Suppressor macrophage treated with lipopolysaccharide for 1 hour (primary cell): ENCODE results near the gene CFB.
A peak's percentile ranks its signal among the peaks of the same experiment; 100 is the strongest.
"Not testable (repeated sequence)": the region's sequence is repeated elsewhere in the genome, so short reads cannot be mapped to it uniquely, and the experiment has no call there.

ENCODE experiments used
- DNase-seq, 3 donors: peaks; one replicate each; pipeline ENCODE4 v3.0.0-alpha.2; 2020 to 2022

CFB gene

DNA sequence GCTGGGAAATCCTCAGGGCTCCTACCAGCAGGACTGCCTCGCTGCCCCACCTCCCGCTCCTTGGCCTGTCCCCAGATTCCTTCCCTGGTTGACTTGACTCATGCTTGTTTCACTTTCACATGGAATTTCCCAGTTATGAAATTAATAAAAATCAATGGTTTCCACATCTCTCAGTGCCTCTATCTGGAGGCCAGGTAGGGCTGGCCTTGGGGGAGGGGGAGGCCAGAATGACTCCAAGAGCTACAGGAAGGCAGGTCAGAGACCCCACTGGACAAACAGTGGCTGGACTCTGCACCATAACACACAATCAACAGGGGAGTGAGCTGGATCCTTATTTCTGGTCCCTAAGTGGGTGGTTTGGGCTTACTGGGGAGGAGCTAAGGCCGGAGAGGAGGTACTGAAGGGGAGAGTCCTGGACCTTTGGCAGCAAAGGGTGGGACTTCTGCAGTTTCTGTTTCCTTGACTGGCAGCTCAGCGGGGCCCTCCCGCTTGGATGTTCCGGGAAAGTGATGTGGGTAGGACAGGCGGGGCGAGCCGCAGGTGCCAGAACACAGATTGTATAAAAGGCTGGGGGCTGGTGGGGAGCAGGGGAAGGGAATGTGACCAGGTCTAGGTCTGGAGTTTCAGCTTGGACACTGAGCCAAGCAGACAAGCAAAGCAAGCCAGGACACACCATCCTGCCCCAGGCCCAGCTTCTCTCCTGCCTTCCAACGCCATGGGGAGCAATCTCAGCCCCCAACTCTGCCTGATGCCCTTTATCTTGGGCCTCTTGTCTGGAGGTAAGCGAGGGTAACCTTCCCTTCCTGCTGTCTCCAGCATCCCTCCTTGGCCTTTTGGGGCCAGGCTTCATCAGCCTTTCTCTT, at the start of gene CFB:
CFB (plus strand) TSS at position 589 of the 863 bp plus-strand sequence; CDS start at position 716, 127 bp downstream.
- peak; percentile 86 to 92 (median 90) for DNase-seq

DNA sequence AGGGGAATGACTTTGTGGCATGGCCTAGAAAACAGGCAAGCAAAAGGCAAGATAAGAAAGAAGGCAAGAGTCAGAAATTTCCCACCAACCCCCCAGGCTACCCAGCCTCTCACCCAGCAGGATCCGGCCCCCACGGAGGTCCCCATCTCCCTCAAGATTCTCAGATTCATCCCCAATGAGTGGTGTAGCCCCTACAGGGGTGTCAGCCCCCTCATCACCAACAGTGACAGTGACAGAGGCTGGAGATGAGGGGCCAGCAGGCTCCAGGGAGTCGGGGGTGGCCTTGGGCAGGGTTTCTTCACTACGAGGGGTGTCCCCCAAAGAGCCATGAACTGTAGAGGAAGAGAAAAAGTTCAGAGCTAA, 49.4 kb upstream of the CFB start:
- no peak for DNase-seq

DNA sequence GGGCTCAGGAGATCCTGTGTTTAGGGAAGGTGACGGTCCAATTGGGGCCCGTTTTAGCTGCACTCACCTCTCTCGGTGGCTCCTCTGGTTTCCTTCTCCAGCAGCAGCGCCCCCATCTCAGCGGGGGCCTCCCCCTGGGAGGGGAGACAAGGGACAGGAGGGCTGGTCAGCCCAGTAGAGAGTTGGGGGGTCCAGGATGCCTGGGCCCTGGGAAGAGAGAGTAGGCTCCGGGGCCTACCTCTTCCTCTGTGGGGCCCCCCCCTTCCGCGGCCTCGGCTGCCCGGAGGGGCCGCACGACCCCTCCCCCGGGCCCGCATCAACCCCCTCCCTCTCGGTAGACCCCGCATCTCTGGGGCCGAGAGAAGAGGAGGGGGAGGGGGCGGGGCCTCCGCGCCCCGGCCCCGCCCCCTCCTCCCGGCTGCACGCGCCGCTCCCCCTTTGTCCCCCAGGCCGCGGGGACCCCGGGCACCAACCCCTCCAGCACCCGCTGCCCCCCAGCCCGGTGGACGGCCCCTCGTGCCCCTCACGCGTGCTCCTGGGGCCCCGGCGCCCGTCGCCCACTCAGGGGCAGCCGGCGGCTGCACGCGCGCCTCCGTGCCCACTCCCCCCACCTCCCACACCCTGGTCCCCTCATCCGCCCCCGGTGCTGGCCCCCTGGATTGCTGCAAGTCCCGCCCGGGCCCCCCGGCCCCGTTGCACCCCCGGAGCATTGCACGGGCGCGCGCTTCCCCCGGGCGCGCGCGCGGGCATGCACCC, 48.9 kb upstream of the CFB start:
- DNase-seq, result no peak

DNA sequence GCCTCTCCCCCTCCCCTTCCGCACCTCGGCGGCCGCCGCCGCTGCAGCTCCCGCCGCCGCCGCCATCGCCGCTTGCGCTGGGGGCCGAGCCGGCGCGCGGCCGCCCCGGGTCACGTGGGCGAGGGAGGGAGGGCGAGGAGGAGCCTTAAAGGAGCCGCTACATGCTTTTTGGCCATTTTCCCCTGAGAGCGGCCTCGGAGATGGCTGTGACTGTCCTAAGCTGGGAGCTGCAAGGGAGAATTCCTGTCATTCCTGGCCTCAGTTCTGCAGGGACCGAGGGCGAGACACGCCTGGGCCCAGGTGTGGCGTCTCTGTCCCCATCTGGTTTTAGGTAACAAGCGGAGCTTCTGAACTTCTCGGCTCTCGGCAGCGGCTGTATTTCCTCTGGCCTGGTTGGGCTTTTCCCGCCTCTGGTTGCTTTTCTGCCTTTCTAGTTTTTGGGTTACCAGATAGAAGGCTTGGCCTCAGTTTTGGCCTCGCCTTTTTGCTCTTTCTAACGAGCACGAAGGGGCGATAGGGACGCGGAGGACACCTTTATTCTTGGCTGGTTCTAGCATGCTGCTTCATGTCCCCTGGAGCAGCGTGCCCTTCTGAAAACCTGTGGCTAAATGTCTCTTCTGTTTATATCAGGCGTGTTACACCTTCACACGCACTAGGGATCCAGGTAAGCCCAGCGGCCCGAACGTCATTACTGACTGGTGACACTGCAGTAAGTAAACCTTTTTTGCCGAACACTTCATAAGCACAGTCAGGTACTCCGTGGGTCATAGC, 48.1 kb upstream of the CFB start, which contains the start of gene EHMT2:
EHMT2 (minus strand) TSS at position 87 of the 771 bp plus-strand sequence; CDS start at position 66, 21 bp downstream.
- peak; percentile 87 to 96 (median 92) for DNase-seq

DNA sequence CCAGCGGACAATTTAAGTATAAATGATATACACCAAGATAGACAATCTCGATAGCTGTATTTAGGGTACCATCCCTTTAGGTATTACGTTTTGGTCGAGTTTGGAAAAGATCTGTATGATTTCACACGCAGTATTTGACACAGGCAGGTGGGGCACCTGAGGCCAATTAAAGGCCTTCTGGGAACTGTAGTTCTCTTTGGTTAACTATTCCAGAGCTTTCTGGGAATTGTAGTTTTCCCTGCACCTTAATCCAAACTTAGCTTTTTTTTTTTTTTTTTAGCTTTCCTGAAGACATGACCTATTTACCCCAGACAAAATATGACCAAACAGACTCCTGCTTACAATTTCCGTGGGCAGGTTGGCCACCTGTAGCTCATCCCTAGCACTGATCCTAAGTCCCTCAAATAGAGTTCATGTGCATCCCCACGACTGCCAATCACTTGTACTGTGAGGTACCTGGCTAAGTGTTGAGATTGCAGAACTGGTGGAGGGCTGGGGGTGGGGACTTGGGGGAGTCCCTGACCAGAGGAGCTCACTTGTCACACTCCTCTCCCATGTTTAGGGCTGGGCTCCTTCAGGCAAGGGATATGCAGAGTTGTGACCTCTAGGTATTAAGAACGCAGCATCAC, 47.4 kb upstream of the CFB start:
- peak in 2 of 3 donors; percentile 21 to 44 for DNase-seq

DNA sequence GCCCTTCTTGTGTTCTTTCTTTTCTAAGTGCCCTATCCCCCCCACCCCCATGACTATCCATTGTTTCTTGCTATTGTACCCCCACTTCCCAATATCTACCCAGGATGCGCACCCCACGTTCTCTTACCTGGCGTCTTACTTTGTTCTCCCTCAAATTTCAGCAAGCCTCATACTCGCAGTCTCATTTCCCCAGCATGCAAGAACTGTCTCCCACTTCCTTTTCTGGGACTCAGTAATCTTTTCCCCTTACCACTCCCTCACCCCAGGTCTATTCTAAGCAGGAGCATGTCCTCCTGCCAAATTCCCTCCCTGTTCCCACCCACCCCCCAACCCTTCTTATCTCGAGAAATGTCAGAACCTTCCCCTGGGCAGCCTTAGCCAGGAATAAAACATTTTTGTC, 46.7 kb upstream of the CFB start:
- no peak for DNase-seq

DNA sequence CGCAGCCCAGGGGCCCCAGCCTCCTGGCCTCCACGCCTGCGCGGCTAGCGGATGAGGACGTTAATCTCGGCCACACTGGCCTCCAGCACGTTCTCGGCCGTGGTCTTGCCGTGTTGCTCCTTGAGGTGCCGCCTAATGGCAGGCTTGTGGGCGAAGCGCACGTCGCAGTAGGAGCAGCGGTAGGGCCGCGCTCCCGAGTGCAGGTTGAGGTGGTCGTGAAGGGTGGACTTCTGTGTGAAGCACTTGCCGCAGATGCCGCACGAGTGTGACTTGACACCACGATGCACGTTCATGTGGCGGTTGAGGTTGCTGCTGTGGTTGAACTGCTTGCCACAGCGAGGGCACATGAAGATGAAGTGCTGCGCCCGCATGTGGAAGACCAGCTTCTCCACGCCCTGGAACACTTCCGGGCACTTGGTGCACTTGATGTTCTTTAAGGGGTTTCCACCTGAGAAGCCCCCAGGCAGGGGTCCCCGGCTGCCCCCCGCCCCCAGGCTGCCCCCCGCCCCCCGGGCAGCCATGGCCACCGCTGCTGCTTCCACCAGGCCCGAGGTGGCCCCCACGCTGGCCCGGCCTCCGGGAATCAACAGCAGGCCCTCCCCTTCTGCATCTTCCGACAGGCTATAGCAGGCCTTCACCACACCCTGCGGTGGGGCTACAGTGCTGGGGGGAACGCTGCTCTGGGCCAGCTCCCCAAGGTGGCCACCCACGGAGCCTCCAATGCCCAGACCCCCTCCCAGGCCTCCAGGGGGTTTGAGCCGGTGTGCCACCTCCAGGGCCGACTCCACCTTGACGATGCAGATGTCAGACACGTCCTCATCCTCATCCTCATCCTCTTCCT, 45.8 kb upstream of the CFB start:
- DNase-seq, result no peak

DNA sequence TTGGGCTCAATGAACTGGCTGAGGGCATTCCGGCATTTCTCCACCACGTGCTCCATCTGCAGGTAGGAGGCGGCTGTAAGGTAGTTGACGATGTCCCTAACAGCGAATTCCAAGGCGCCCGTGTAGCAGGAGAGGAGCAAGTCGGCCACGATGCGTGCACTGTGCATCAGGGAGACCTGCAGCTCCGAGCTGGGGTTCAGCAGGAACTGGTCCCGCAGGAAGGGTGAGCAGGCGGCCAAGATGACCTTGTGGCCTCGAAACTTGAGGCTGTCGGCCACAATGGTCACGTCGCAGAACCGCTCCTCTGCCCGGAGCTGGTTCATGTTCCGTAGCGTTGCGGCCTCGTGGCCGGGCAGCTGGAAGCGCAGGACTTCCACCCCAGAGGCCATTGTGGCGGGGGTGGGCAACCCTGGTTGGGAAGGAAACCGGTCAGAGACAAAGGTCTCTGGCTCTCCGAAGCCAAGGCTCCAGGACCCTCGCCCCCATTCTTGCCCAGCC, 44.9 kb upstream of the CFB start:
- no peak for DNase-seq

DNA sequence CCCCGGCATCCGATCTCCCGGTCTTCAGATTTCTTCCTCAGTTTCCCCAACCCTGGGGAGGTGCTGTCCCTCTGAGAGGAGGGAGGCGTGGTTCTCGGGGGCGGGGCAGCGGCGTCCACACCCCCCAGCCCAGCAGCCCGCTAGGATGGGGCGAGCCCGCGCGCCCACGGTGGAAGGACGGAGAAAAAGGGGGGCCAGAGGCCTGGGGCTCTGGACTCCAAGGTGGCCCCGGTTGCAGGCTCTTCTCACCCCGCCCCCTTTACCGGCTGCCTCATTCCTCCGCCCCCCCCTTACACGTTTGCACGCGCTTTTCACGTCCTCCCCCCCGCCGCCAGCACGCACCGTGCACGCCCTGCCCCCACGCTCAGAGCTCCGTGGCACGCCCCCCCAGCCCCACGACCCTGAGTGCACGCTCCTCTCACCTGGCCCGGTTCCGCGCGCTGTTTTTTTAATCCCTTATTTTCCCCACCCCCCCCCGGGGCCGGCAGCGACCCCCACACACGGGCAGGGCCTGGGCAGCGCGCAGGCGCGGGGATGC, 44.4 kb upstream of the CFB start:
- peak in 1 of 3 donors; percentile 35 for DNase-seq

DNA sequence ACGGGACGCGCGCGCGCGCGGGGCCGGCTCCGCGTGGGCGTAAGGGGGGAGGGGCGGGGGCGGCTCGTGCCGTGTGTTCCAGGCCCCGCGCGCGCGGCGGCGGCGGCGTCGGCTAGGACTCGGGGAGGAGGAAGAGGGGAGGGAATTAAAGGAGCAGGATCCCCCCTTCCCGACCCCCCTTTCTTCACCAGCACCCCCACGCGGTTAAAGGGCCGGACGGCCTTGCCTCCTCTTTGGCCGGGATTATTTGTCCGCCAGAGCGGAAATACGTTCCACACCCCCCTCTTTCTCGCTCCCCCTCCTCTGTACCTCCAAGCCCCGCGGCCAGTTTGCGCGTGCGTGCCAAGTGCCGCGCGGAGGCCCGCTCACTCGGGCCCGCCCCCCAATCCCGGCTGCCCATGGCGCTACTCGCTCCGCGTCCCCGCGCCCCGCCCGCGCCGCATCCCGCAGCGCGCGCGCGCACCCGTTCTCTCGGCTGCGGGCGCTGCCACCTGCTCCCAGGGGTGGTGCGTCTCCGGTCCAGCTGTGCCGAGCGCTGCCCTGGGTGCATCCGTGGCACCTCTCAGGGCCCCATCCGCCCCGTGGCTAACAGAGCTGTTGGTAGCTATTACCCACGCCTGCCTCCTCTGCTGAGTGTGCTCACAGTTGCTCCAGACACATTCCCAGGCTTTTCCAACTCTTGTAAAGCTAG, 43.8 kb upstream of the CFB start, which contains the start of gene ZBTB12:
ZBTB12 (minus strand) TSS at position 134 of the 691 bp plus-strand sequence. CDS start 781 bp downstream, outside the sequence.
- peak; percentile 75 to 86 (median 78) for DNase-seq

DNA sequence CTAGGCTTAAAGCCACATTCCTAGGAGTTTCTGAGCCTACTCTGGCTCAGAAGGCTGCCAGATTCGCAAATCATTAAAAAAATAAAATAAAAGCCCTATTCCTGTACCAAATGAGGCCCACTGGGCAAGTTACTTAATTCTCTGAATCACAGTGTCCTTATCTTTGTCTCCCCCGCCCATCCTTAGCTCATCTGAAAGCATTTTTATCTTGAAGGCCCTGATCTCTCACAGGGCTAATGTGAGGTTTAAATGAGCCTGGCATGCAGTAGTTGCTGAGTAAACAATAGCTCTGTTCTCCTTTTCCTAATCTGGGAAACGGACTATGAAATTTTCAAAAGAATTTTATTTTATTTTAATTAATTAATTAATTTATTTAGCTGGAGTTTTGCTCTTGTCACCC, 41.9 kb upstream of the CFB start:
- DNase-seq, result no peak

DNA sequence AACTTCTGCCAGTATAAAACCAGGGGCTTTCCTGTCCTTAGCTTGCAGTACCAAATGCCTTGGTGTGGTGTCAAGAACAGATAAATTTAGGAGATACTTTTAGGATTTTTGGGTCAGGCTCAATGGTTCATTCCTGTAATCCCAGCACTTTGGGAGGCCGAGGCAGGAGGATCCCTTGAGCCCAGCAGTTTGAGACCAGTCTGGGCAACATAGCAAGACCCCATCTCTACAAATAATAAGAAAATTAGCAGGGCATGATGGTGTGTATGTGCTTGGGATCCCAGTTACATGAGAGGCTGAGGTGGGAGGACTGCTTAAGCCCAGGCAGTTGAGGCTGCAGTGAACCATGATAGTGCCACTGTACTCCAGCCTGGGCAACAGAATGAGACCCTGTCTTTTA, 40.9 kb upstream of the CFB start:
- no peak for DNase-seq

DNA sequence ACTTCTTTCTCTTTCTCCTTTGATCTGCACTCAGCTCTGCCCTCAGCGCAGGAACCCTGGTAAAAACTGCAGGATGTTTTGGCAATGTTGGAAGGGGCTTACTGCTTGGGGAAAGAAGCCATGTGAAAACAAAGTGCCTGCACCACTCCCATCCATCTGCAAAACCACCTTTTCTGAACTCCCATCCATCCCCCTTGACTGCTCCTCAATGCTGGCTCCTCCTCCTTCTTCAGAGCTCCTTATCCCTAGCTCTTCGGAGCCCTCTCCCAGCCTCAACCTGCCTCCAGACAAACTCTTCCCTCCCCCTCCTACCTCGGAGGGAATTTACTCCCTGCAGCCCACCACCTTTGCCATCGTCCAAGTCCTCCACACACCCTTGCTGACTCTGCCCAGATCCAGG, 39.8 kb upstream of the CFB start:
- no peak for DNase-seq

DNA sequence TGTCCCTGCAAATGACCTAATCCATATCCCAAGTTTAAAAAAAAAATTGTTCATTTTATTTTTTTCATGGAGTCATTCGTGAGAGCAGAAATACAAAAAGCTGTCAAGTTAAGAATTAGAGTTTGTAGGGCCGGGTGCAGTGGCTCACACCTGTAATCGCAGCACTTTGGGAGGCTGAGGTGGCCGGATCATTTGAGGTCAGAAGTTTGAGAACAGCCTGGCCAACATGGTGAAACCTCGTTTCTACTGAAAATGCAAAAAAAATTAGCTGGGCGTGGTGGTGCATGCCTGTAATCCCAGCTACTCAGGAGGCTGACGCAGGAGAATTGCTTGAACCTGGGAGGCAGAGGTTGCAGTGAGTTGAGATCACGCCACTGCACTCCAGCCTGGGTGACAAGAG, 39.2 kb upstream of the CFB start:
- not testable (repeated sequence) for DNase-seq

DNA sequence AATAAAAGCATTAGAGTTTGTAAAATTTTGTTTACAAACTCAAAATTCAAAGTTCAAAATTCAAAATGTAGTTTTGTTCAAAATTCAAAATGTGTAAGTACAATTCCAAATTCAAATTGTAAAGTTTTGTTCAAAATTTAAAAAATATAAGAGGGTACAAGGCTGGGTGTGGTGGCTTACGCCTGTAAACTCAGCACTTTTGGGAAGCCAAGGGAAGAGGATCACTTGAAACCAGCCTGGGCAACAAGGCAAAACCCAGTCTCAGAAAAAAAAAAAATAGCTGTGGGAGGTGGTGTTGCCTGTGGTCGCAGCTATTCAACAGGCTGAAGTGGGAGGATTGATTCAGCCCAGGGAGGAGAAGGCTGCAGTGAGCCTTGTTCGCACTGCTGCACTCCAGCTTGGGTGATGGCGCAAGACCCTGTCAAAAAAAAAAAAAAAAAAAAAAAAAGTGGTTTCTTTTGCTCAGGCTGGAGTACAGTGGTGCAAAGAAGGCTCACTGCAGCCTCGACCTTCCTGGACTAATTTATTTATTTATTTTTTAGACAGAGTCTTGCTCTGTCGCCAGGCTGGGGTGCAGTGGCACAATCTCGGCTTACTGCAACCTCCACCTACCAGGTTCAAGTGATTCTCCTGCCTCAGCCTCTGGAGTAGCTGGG, 38.6 kb upstream of the CFB start:
- peak; percentile 85 to 92 (median 88) for DNase-seq

DNA sequence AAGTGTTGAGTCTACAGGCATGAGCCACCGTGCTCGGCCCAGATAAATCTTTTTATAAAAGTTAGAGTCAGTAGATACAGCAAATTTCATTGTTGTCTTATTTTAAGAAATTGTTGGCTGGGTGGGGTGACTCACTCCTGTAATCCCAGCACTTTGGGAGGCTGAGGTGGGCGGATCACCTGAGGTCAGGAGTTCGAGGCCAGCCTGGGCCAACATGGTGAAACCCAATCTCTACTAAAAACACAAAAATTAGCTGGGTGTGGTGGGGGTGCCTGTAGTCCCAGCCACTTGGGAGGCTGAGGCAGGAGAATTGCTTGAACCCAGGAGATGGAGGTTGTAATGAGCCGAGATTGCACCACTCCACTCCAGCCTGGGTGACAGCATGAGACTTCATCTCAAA, 37.6 kb upstream of the CFB start:
- not testable (repeated sequence) for DNase-seq

DNA sequence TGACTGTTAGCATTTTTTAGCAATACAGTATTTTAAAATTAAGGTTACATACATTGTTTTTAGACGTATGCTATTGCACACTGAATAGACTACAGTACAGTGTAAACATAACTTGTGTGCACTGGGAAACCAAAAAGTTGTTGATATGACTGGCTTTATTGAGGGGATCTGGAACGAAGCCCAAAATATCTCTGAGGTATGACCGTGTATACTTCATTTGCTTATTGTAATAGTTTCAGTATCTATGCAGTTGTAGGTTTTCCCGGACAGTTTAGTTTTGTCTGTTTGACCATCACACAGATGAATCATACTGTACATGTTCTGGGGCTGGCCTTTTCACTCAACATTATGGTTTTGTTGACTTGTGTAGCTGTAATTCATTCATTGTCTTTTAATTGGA, 37.1 kb upstream of the CFB start:
- peak; percentile 48 to 82 (median 68) for DNase-seq

DNA sequence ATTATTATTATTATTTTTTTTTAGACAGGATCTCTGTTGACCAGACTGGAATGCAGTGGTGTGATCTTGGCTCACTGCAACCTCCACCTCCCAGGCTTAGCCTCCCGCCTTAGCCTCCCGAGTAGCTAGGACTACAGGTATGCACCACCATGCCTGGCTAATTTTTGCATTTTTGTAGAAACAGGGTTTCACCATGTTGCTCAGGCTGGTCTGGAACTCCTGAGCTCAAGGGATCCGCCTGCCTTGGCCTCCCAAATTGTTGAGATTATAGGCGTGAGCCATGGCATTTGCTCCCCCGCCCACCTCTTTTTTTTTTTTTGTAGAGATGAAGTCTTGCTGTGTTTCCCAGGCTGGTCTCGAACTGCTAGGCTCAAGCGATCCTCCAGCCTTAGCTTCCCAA, 36.6 kb upstream of the CFB start:
- DNase-seq, result not testable (repeated sequence)

DNA sequence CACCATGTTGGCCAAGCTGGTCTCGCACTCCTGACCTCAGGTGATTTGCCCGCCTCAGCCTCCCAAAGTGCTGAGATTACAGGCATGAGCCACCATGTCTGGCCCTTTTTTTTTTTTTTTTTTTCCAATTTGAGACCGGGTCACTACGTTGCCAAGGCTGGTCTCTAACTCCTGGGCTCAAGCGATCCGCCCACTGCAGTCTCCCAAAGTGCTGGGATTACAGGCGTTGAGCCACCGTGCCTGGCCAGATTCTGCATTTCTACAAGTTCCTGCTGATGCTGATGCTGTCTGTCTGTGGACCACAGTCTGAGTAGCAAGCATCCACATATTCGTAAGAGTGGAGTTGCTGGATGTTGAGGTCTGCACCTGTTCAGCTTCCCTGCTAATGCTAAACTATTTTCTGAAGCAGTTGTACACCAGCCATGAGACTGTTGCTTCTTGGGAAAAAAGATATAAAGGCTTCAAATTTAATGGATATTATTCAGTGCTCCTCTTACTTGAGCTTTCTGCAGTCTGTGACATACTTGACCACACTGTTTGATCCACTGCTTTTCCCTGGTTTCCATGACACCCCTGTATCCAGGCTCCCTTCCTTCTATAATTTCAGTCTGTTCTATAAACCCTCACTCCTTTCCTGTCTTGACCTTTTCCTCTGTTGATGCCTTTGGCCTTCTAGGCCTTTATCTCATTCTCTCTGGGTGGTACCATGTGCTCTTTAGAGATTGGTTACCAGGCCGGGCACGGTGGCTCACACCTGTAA, 33.9 kb upstream of the CFB start:
- DNase-seq, result no peak
